HUES6 (cell line): Measurements from ENCODE around the gene ADK.
"Not testable (repeated sequence)": the region's sequence is repeated elsewhere in the genome, so short reads cannot be mapped to it uniquely, and the experiment has no call there.

Experiments
- H3K27ac ChIP-seq: 2 replicates; pipeline ENCODE4 v1.7.0; 2013; ENCODE audit warnings: low read depth, mild to moderate bottlenecking, low read length, inconsistent platforms
- H3K27me3 ChIP-seq: 2 replicates; pipeline ENCODE4 v1.6.1; 2013; ENCODE audit warnings: low read length; ENCODE audit not compliant: control insufficient read depth, insufficient read depth
- H3K36me3 ChIP-seq: 2 replicates; pipeline ENCODE4 v1.6.1; 2013; ENCODE audit warnings: low read length; ENCODE audit not compliant: control insufficient read depth, insufficient read depth
- H3K4me1 ChIP-seq: 2 replicates; pipeline ENCODE4 v1.6.1; 2013; ENCODE audit warnings: low read length; ENCODE audit not compliant: control insufficient read depth, insufficient read depth
- H3K4me3 ChIP-seq: 2 replicates; pipeline ENCODE4 v1.5.1; 2013; ENCODE audit warnings: low read depth, low read length
- H3K9ac ChIP-seq: one replicate; pipeline ENCODE4 v1.6.1; 2013; ENCODE audit warnings: mild to moderate bottlenecking, low read length
- H3K9me3 ChIP-seq: 2 replicates; pipeline ENCODE4 v1.6.1; 2013; ENCODE audit warnings: low read depth, low read length; ENCODE audit not compliant: control insufficient read depth, insufficient read depth

Gene ADK

DNA sequence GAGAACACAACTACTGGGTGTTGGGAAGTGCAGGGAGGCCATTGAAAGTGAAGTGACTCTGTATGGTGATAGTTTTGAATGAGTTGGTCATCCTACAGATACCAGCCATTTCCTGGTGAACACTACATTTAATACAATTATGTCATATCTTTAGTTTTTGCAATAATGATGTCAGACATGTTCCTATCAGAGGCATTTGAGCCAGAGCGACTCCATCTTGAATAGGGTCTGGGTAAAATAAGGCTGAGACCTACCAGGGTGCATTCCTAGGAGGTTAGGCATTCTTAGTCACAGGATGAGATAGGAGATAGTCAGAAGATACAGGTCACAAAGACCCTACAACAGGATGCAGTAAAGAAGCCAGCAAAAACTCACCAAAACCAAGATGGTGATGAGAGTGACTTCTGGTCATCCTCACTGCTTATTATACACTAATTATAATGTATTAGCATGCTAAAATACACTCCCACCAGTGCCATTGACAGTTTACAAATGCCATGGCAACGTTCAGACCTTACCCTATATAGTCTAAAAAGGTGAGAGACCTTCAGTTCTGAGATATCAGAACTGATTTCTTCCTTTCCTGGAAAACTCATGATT is 28.2 kb downstream of the ADK start:
- H3K27ac ChIP-seq: no peak overlapping the region
- H3K4me3 ChIP-seq: no peak overlapping the region
- H3K9me3 ChIP-seq: no peaks in the 10 kb centered on the region

DNA sequence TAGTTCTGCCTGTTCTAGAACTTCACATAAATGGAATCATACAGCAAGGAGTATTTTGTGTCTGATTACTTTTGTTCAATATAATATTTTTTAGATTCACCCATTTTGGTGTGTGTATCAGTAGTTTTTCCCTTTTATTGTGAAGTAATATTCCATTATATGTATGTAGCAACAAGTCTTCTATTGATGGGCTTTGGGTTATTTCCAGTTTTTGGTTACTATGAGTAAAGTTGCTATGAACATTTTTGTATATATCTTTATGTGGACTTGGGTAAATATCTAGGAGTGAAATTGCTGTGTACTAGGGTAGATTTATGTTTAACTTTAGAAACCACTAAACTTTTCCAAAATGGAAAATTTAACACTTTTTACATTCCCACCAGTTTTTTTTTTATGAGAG is 35.7 kb downstream of the ADK start:
- Histone ChIP-seq H3K27me3 (no peaks in the 10 kb centered on the region), H3K36me3 (no peaks in the 10 kb centered on the region), H3K9me3 (no peaks in the 10 kb centered on the region), H3K9ac (no peak overlapping the region), H3K27ac (no peak overlapping the region), H3K4me1 (peaks cover 12% of the 10 kb centered on the region), H3K4me3 (no peak overlapping the region)

More for the DNA sequence above, 28.2 kb downstream of the ADK start:
- H3K27me3 ChIP-seq: no peaks in the 10 kb centered on the region
- H3K9ac ChIP-seq: no peak overlapping the region
- H3K36me3 ChIP-seq: no peaks in the 10 kb centered on the region
- peaks cover 24% of the 10 kb centered on the region for H3K4me1 ChIP-seq

DNA sequence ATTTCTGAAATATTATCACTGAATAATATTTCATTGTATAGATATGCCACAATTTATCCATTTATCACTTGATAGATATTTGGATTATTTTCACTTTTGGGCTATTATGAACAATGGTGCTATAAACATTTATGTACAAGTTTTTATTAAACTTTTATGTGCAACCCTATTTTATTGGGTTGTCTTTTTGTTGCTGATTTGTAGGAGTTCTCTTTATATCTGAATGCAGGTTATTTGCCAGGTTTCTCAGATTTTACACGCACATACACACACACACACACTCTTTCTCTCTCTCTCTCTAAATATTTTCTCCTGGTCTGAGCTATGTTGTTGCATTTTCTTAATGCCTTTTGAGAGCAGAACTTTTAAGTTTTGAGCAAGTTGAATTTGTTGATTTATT is 36.2 kb downstream of the ADK start:
- Histone ChIP-seq H3K9ac (no peak overlapping the region), H3K4me1 (peaks cover 10% of the 10 kb centered on the region), H3K27me3 (no peaks in the 10 kb centered on the region), H3K36me3 (no peaks in the 10 kb centered on the region), H3K27ac (no peak overlapping the region), H3K9me3 (no peaks in the 10 kb centered on the region), H3K4me3 (no peak overlapping the region)

DNA sequence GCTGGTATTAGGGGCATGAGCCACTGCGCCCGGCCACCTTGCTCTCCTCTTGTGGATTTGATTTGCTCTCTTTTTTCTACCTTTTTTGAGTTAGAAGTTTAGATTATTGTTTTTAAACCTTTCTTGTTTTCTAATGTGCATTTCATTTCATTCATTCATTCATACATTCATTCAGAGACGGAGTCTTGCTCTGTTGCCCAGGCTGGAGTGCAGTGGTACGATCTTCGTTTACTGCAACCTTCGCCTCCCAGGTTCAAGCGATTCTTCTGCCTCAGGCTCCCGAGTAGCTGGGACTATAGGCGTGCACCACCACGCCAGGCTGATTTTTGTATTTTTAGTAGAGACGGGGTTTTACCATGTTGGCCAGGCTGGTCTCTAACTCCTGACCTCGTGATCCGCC is 37.6 kb downstream of the ADK start:
- H3K27me3 ChIP-seq, H3K4me3 ChIP-seq, H3K27ac ChIP-seq, H3K9ac ChIP-seq, H3K9me3 ChIP-seq, H3K36me3 ChIP-seq: not testable (repeated sequence)
- peaks cover 13% of the 10 kb centered on the region for H3K4me1 ChIP-seq

DNA sequence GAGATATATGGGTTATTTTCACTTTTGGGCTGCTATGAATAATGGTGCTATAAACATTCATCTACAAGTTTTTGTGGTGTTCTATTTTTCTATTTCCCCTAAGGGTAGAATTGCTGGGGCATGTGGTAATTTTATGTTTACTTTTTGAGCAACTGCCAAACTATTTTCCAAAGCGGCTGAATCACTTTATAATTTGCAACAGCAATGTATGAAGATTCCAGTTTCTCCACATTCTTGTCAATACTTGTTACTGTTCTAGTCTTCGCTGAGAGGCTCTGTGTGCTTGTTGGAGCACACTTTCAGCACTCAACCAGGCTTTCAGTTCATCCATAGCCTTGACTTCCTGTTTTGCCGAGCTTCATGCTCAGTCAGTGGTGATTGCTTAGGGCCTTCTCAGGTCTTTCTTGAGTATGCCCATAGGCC is 39.0 kb downstream of the ADK start:
- Histone ChIP-seq H3K27me3 (no peaks in the 10 kb centered on the region), H3K36me3 (no peaks in the 10 kb centered on the region), H3K9ac (no peak overlapping the region), H3K4me3 (no peak overlapping the region), H3K27ac (no peak overlapping the region), H3K9me3 (no peaks in the 10 kb centered on the region), H3K4me1 (peaks cover 16% of the 10 kb centered on the region)

DNA sequence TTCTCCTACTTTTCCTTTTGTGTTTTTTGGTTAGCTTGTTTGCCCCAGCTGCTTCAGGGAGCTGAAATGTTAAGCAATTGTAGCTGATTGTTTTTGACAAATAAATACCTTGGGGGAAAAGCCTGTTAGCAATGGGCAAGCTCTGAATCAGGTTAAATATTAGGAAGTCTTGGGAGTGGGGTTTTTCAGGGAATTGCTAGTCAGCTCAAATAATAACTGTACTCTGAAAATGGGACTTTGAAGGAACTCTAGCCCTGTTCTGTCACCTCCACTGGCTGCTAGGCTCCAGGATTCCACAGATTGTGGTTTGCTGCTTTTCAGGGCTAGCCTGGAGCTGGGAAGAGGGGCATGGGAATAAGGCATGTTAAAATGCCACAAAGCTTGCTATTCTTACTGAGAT is 39.5 kb downstream of the ADK start:
- Histone ChIP-seq H3K4me1 (peaks cover 16% of the 10 kb centered on the region), H3K27me3 (no peaks in the 10 kb centered on the region), H3K9ac (no peak overlapping the region), H3K36me3 (no peaks in the 10 kb centered on the region), H3K9me3 (no peaks in the 10 kb centered on the region), H3K4me3 (no peak overlapping the region), H3K27ac (no peak overlapping the region)

DNA sequence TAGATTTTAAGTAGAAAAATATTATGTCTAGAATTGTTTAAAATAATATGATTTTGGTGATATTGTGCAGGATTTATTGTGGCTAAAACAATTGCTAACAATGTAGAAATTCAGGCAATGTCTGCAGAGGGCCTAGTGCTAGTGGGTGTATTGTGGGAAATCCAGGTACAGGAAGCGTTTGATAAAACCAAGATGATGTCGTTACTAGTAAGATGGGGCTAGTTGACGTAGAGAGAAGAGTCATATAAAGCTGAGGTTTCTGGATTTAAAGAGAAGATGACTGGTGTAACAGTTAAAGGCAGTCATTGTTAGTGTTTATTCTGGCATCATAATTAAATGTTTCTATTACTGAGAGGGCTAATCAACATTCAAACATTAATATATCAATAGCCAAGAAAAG is 43.5 kb downstream of the ADK start:
- Histone ChIP-seq H3K27ac (no peak overlapping the region), H3K4me1 (peaks cover 16% of the 10 kb centered on the region)

DNA sequence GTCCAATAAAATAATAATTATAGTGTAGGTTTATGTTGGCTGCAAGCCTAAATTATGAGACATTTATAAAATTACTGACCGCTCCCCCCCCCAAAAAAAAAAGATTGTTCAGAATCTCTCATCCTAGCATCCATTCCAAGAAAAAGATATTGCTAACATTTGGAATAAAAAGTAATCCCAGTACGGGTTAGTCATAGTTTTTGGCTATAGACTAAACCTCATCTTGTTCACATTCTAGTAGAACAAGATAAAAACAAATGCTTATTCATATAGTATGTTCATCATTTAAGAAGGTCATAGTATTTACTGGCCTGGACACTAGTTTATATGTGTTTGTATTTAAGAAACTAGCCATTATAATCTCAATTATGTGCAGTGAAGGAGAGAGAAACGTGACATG is 44.0 kb downstream of the ADK start:
- Histone ChIP-seq H3K9ac (no peak overlapping the region), H3K4me3 (no peak overlapping the region), H3K36me3 (no peaks in the 10 kb centered on the region), H3K4me1 (peaks cover 13% of the 10 kb centered on the region), H3K9me3 (no peaks in the 10 kb centered on the region), H3K27me3 (no peaks in the 10 kb centered on the region), H3K27ac (no peak overlapping the region)

More for the DNA sequence above, 43.5 kb downstream of the ADK start:
- H3K9ac ChIP-seq: no peak overlapping the region
- no peaks in the 10 kb centered on the region for H3K9me3 ChIP-seq
- no peaks in the 10 kb centered on the region for H3K36me3 ChIP-seq
- H3K4me3 ChIP-seq: no peak overlapping the region
- H3K27me3 ChIP-seq: no peaks in the 10 kb centered on the region

DNA sequence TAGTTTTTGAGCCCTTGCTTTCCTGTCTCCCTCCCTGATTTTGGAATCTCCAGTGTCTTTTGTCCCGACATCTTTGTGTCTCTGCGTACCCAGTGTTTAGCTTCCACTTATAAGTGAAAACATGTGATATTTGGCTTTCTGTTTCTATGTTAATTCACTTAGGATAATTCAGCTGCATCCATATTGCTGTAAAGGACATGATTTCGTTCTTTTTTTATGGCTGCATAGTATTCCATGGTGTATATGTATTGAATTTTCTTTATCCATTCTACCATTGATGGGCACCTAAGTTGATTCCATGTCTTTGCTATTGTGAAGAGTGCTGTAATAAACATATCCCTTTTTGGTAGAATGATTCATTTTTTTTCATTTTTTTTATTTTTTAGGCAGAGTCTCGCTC is 48.3 kb downstream of the ADK start:
- Histone ChIP-seq H3K36me3 (peaks cover 3% of the 10 kb centered on the region), H3K27me3 (no peaks in the 10 kb centered on the region), H3K9me3 (no peaks in the 10 kb centered on the region), H3K4me3 (no peak overlapping the region), H3K27ac (no peak overlapping the region), H3K9ac (no peak overlapping the region), H3K4me1 (no peaks in the 10 kb centered on the region)

DNA sequence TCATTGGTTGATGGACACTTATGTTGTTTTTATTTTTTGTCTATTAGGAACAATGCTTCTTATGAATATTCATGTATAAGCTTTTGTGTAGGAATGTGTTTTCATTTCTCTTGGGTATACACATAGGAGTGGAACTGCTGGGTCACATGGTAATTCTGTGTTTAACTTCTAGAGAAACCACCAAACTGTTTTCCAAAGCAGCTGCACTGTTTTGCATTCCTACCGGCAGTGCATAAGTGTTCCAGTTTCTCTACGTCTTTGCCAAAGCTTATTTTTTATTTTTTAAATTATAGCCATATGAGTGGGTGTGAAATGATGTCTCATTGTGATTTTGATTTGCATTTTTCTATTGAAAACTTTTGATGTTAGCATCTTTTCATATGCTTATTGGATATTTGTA is 51.3 kb downstream of the ADK start:
- Histone ChIP-seq H3K4me3 (no peak overlapping the region), H3K27ac (no peak overlapping the region), H3K9ac (no peak overlapping the region), H3K9me3 (no peaks in the 10 kb centered on the region), H3K27me3 (no peaks in the 10 kb centered on the region), H3K4me1 (no peaks in the 10 kb centered on the region), H3K36me3 (peaks cover 10% of the 10 kb centered on the region)

DNA sequence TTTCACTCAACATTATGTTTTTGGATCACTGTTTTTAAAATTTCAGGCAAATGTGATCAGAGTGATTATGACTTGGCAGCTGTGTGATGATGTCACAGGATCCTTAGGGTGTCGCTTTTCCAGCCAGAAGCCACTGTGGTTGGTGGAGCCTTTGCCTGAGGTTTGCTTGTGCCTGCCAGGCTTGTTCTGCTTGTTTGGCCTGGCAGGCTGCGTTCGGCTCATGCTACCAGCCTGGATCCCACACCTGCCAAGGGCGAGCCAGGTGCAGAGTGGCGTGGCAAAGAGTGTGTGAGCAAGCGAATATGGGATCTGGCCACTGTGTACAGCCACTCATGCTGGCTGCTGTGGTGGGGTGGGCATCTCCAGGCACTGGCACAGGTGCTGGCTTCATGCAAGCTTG is 55.7 kb downstream of the ADK start:
- no peaks in the 10 kb centered on the region for H3K27me3 ChIP-seq
- no peak overlapping the region for H3K9ac ChIP-seq
- peaks cover 7% of the 10 kb centered on the region for H3K36me3 ChIP-seq
- peaks cover 4% of the 10 kb centered on the region; the same call in 1 of the 2 replicates for H3K4me1 ChIP-seq
- no peaks in the 10 kb centered on the region for H3K9me3 ChIP-seq
- H3K4me3 ChIP-seq: no peak overlapping the region
- no peak overlapping the region for H3K27ac ChIP-seq
